GM18951 (cell line): ENCODE data around the gene ELMO1.

Source experiments
- POLR2A ChIP-seq: IDR thresholded peaks from 4 replicates; pipeline ENCODE4 v1.6.1; 2011; ENCODE audit warnings: mild to moderate bottlenecking; ENCODE audit not compliant: insufficient read length, insufficient read depth; ENCODE audit errors: extremely low read depth
- in situ Hi-C: fragments of 300-500 bp; cut with MboI; formaldehyde crosslinking; loops from one replicate; pipeline ENCODE4 v1.12.0; 2022; ENCODE audit warnings: low sequenced_read_pairs, mixed read lengths, inconsistent platforms; ENCODE audit not compliant: unreplicated experiment

ELMO1 gene

GRCh38 chr7:37318541-37318940 is 130.1 kb downstream of the ELMO1 start:
- in situ Hi-C loops, result no loop called here
- no peak for TF ChIP-seq POLR2A

DNA sequence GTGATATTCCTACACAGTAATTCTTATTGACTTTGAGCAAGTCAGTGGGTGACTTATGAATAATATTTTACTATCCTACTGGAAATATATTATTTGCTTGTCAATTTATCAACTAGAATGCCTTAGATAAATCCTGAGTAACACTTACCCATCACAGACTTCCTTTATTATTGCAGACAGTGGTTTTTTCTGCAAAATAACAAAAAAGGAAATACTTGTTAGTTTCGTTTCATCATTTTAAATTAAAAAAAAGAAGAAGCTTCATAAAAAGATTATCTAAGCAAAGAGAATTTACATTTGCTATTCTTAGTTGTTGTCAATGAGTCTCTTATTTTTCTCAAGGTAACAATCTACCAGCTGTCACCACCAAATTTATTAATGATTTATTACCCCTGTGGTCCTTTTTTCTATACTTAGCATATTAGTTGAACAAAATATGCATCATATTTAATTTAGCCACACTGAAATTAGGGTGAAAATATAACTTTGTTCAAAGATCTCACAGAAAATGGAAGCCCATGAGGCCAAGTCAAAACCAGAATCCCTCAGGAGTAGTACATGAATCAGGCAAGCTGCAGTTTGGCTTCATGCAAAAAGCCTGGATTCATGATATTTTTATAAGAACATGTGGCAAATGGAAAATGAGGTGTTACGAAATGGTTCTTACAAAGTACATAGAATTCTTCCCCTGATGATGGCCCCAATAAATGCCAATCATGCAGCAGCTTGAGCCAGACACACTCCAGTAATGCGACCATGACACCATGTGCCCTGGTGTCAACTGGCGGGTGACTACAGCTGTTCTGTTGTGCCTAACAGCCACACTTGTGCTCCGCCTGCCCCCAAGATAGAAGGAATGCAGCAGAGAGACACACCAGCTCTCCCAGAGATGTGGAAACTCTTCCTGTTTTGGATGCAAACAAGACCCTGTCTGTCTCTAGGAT is 132.6 kb downstream of the ELMO1 start:
- TF ChIP-seq POLR2A, result no peak
- in situ Hi-C loops, result no loop called here

GRCh38 chr7:37312608-37313007 is 136.1 kb downstream of the ELMO1 start:
- in situ Hi-C loops, result no loop called here
- no peak for TF ChIP-seq POLR2A

DNA sequence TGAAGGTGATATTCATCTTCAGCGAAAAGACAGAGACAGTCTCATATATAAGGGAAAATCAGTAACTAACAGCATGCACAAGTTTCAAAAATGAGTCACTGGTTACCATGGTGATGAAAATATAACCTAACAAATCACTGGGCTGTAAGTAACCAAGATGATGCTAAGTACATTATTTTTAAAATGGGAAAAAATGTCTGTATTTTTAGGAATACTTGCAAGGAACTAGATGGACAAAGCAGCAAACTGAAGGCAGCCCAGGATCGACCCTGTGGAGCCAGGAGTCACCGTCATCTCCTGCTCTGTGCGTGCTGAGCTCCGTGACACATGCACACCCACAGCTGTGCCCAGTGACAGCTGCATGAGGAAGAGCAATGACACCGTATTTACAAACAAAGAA is 137.3 kb downstream of the ELMO1 start:
- TF ChIP-seq POLR2A, result no peak
- in situ Hi-C loops, result no loop called here

GRCh38 chr7:37310327-37311080 is 138.2 kb downstream of the ELMO1 start:
- in situ Hi-C loops, result no loop called here
- no peak for TF ChIP-seq POLR2A

- in situ Hi-C loops, result no loop called here
- no peak for TF ChIP-seq POLR2A
These were observed 139.2 kb downstream of the ELMO1 start for GRCh38 chr7:37309493-37309892.

DNA sequence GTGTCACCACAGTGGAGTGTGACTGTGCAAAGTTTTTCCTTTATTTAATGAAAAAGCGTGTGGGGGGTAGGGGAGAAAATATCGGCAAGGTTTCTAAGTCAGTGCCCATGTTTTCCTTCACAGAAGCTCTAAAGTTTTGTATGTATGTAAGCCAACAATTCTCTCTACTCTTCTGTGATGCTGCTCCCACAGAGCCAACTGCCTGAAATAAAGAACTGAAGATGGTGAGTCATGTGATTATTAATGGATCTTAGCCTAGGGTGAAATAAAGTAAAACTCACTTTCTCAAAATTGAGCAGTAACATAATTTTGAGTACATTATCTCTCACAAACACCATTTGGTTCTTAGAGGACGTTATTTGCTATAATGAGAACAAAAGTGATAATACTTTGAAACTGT is 143.7 kb downstream of the ELMO1 start:
- in situ Hi-C loops, result no loop called here
- no peak for TF ChIP-seq POLR2A

- no peak for TF ChIP-seq POLR2A
- in situ Hi-C loops, result no loop called here
These were observed 151.1 kb downstream of the ELMO1 start for GRCh38 chr7:37297546-37297945.

DNA sequence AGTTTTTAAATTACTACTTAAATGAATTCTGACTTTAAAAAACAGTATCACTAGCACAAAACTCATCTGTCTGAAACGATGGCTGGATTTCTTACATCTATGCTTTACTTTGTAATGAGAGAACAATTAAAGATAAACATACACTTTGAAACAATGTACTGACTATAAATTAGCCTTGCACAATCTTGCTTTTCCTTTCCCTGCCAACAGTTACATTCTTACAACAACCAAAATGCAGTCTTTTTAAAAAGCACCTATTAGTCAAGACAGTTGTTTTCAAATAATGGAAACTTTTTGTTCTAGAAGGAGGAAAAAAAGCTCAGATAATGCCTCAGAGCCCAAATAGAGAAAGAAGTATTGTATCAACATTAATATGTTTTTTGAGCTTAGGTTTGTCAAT is 153.3 kb downstream of the ELMO1 start:
- in situ Hi-C loops, result no loop called here
- no peak for TF ChIP-seq POLR2A

GRCh38 chr7:37290731-37291130 is 157.9 kb downstream of the ELMO1 start:
- no peak for TF ChIP-seq POLR2A
- in situ Hi-C loops, result no loop called here

DNA sequence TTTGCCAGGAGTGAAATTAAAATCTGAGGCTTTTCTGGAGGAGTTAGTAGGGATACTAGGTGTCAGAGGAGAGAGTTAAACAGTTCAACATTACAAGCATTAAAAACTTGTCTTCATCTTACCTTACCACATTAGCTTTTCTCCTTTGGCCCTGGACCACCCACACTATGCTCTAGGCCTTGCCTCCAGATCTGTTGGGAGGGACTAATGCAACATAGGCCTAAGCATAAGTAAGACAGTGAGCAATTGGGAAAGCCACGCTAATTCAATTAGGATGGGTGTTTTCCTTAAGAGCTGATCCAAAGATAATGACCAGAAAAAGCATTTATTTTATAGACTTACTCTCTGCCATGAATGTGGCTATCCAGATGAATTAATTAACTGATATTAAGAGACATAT is 158.9 kb downstream of the ELMO1 start:
- in situ Hi-C loops, result no loop called here
- no peak for TF ChIP-seq POLR2A

DNA sequence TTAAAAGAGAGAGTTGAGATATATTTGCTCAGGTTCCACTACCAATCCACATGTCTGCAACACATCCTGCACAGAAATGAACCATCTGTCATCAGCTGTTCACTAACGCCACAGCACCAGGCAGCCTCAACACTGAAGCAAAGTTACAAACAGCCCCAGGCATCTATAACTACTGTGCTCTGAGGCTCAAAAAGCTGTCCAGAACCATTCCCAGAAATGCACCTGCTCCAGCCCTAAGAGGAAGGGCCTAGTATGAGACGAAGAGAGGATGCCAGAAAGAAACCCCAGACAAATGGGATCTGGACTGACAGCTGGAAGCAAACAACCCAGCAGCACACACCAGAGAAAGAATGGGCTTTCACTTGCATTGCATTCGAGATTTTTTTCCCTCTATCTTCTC is 159.3 kb downstream of the ELMO1 start:
- in situ Hi-C loops, result no loop called here
- TF ChIP-seq POLR2A, result no peak

GRCh38 chr7:37287131-37287855 is 161.4 kb downstream of the ELMO1 start:
- in situ Hi-C loops, result no loop called here
- no peak for TF ChIP-seq POLR2A
